Left lung (tissue), 10 donors: ENCODE results near the gene PHF2. TPM values are rescaled to one million over a fixed set of nuclear protein-coding genes. Genes with fewer than 3 reads are reported as not detected.
A peak's percentile ranks its signal among the peaks of the same experiment; 100 is the strongest.

Experiments
- ATAC-seq: fragments of 200-7000 bp; cut with Tn5 transposase; one replicate; pipeline ENCODE4 v1.9.1; 2020; ENCODE audit warnings: moderate library complexity
- DNase-seq, 4 donors: peaks; one replicate each; pipeline ENCODE4 v3.0.0-alpha.2; 2013 to 2020
- H3K27ac ChIP-seq, 2 donors: fragments of 200-600 bp; sonication (generic) in 1 of 2; one replicate each; pipeline versions ENCODE4 v1.5.0 to v1.8.0; 2020 to 2021
- H3K27me3 ChIP-seq, 2 donors: fragments of 200-600 bp; sonication (generic) in 1 of 2; one replicate each; pipeline versions ENCODE4 v1.5.0 to v1.8.0; 2020 to 2021
- H3K36me3 ChIP-seq, 2 donors: fragments of 200-600 bp; sonication (generic) in 1 of 2; one replicate each; pipeline versions ENCODE4 v1.5.0 to v1.8.0; 2020 to 2021
- H3K4me1 ChIP-seq, 2 donors: fragments of 200-600 bp; one replicate each; pipeline ENCODE4 v1.8.0; 2021
- H3K4me3 ChIP-seq, 2 donors: fragments of 200-600 bp; sonication (generic) in 1 of 2; one replicate each; pipeline versions ENCODE4 v1.5.0 to v1.8.0; 2020 to 2021; ENCODE audit warnings: mild to moderate bottlenecking in 1 of 2
- H3K9me3 ChIP-seq, 2 donors: fragments of 200-600 bp; sonication (generic) in 1 of 2; one replicate each; pipeline versions ENCODE4 v1.5.0 to v1.8.0; 2020 to 2021
- CTCF ChIP-seq, 2 donors: fragments of 200-600 bp; sonication (generic) in 1 of 2; IDR thresholded peaks; one replicate each; pipeline versions ENCODE4 v1.5.0 to v1.8.0; 2021; ENCODE audit warnings: antibody characterized with exemption in 2 of 2
- intact Hi-C, 2 donors: fragments of 100-400 bp; cut with DNase I; formaldehyde crosslinking; loops; one replicate each; pipeline versions ENCODE4 v1.11.2 to v1.14.2; 2022
- polyA plus RNA-seq, 6 donors: library from polyadenylated mRNA; unstranded; fragments of 120-200 nt; gene quantifications; one replicate each; pipeline ENCODE4 v1.2.1, GENCODE V29; 2013; ENCODE audit not compliant: insufficient read length in 6 of 6
- total RNA-seq, 2 donors: library from RNA; stranded (reverse); fragmentation: NEBNext Ultra II Directional; extraction: Animal tissue kit (Norgen Biotek cat#: 25700); gene quantifications; one replicate each; pipeline ENCODE4 v1.2.1, GENCODE V29; 2021
- donor health status: DM: no; HTN: yes; CAD: no.
- donor health status: DM: no; HTN: no; CAD: no.

Gene PHF2
- total and polyA plus RNA-seq, 8 donors: 29.1 to 53.7 (median 42.3) TPM

GRCh38 chr9:93585695-93586094, 9.3 kb downstream of the PHF2 start:
- no peak overlapping the region for H3K4me3 ChIP-seq
- DNase-seq: no peak
- intact Hi-C loops: no loop called here
- H3K27me3 ChIP-seq: no peaks in the 10 kb centered on the region
- H3K4me1 ChIP-seq: peaks cover 14 to 50% of the 10 kb centered on the region in 2 donors
- ATAC-seq: no peak
- no peak overlapping the region for H3K27ac ChIP-seq
- H3K36me3 ChIP-seq: no peaks in the 10 kb centered on the region
- no peak for TF ChIP-seq CTCF (IDR thresholded peaks at IDR 0.05)
- peaks cover 0 to 5% of the 10 kb centered on the region in 2 donors for H3K9me3 ChIP-seq

- Histone ChIP-seq H3K27ac (no peak overlapping the region), H3K36me3 (no peaks in the 10 kb centered on the region), H3K4me1 (peaks cover 7 to 43% of the 10 kb centered on the region in 2 donors), H3K4me3 (no peak overlapping the region), H3K27me3 (no peaks in the 10 kb centered on the region), H3K9me3 (peaks cover 0 to 5% of the 10 kb centered on the region in 2 donors)
- ATAC-seq: no peak
- no peak for DNase-seq
- TF ChIP-seq CTCF (IDR thresholded peaks at IDR 0.05): no peak
- intact Hi-C loops: no loop called here
Observed at GRCh38 chr9:93586290-93587057, 10.1 kb downstream of the PHF2 start.

GRCh38 chr9:93587284-93587650, 10.9 kb downstream of the PHF2 start:
- peak in 1 of 4 donors; percentile 13 for DNase-seq
- Histone ChIP-seq H3K4me3 (no peak overlapping the region), H3K27me3 (no peaks in the 10 kb centered on the region), H3K27ac (no peak overlapping the region), H3K4me1 (peaks cover 3 to 42% of the 10 kb centered on the region in 2 donors), H3K9me3 (peaks cover 0 to 5% of the 10 kb centered on the region in 2 donors), H3K36me3 (no peaks in the 10 kb centered on the region)
- ATAC-seq: no peak
- TF ChIP-seq CTCF (IDR thresholded peaks at IDR 0.05): no peak
- intact Hi-C loops: no loop called here

GRCh38 chr9:93587651-93588347, 11.4 kb downstream of the PHF2 start:
- Histone ChIP-seq H3K9me3 (peaks cover 0 to 5% of the 10 kb centered on the region in 2 donors), H3K27me3 (no peaks in the 10 kb centered on the region), H3K36me3 (no peaks in the 10 kb centered on the region), H3K27ac (no peak overlapping the region), H3K4me3 (no peak overlapping the region), H3K4me1 (peaks cover 3 to 41% of the 10 kb centered on the region in 2 donors)
- ATAC-seq: no peak
- DNase-seq: peak in 1 of 4 donors; percentile 43
- intact Hi-C loops: no loop called here
- TF ChIP-seq CTCF (IDR thresholded peaks at IDR 0.05): peak in 1 of 2 donors; percentile 7
